ENCODE results near the gene UGT2A3. TPM values are rescaled to one million over a fixed set of nuclear protein-coding genes. Genes with fewer than 3 reads are reported as not detected.
A peak's percentile ranks its signal among the peaks of the same experiment; 100 is the strongest.
"Not testable (repeated sequence)": the region's sequence is repeated elsewhere in the genome, so short reads cannot be mapped to it uniquely, and the experiment has no call there.

The UGT2A3 gene
- total and polyA plus RNA-seq, 2 experiments from 2014 or later: not detected

GRCh38 chr4:68984947-68985346 lies 33.3 kb upstream of the UGT2A3 start:
- H3K4me3 ChIP-seq: no peak overlapping the region
- H3K27ac ChIP-seq: no peak overlapping the region
- DNase-seq (ENCODE audit: low read depth in 1 of 2, low spot score in 1 of 2): no peak
- no peaks in the 10 kb centered on the region for H3K36me3 ChIP-seq
- no peak for TF ChIP-seq CTCF (IDR thresholded peaks at IDR 0.05; ENCODE audit: low read depth, low read length)
- H3K9me3 ChIP-seq (ENCODE audit: low read depth): no peaks in the 10 kb centered on the region
- no peaks in the 10 kb centered on the region for H3K27me3 ChIP-seq
- H3K4me1 ChIP-seq (ENCODE audit: low read depth): no peaks in the 10 kb centered on the region

GRCh38 chr4:68963374-68963773 lies 11.8 kb upstream of the UGT2A3 start:
- Histone ChIP-seq H3K4me3 (no peak overlapping the region), H3K9me3 (ENCODE audit: low read depth) (no peaks in the 10 kb centered on the region), H3K4me1 (ENCODE audit: low read depth) (peaks cover 13% of the 10 kb centered on the region), H3K27me3 (no peaks in the 10 kb centered on the region), H3K36me3 (no peaks in the 10 kb centered on the region), H3K27ac (no peak overlapping the region)
- TF ChIP-seq CTCF (IDR thresholded peaks at IDR 0.05; ENCODE audit: low read depth, low read length): no peak
- peak in 1 of 2 donors; percentile 17 for DNase-seq (ENCODE audit: low read depth in 1 of 2, low spot score in 1 of 2)

- no peaks in the 10 kb centered on the region for H3K27me3 ChIP-seq
- no peaks in the 10 kb centered on the region for H3K36me3 ChIP-seq
- H3K27ac ChIP-seq: peak overlapping the region; percentile 66
- H3K9me3 ChIP-seq (ENCODE audit: low read depth): no peaks in the 10 kb centered on the region
- DNase-seq (ENCODE audit: low read depth in 1 of 2, low spot score in 1 of 2): no peak
- peaks cover 13% of the 10 kb centered on the region for H3K4me1 ChIP-seq (ENCODE audit: low read depth)
- no peak overlapping the region for H3K4me3 ChIP-seq
- no peak for TF ChIP-seq CTCF (IDR thresholded peaks at IDR 0.05; ENCODE audit: low read depth, low read length)
Measured at GRCh38 chr4:68962868-68963267, 11.3 kb upstream of the UGT2A3 start.

- H3K9me3 ChIP-seq (ENCODE audit: low read depth): no peaks in the 10 kb centered on the region
- H3K4me1 ChIP-seq (ENCODE audit: low read depth): peaks cover 13% of the 10 kb centered on the region
- H3K27me3 ChIP-seq: no peaks in the 10 kb centered on the region
- no peak for DNase-seq (ENCODE audit: low read depth in 1 of 2, low spot score in 1 of 2)
- no peaks in the 10 kb centered on the region for H3K36me3 ChIP-seq
- no peak overlapping the region for H3K27ac ChIP-seq
- no peak for TF ChIP-seq CTCF (IDR thresholded peaks at IDR 0.05; ENCODE audit: low read depth, low read length)
- no peak overlapping the region for H3K4me3 ChIP-seq
Measured at GRCh38 chr4:68960294-68961163, 8.9 kb upstream of the UGT2A3 start.

- H3K27me3 ChIP-seq; H3K27ac ChIP-seq; H3K36me3 ChIP-seq; H3K9me3 ChIP-seq (ENCODE audit: low read depth); DNase-seq (ENCODE audit: low read depth in 1 of 2, low spot score in 1 of 2); H3K4me3 ChIP-seq: not testable (repeated sequence)
- peaks cover 13% of the 10 kb centered on the region for H3K4me1 ChIP-seq (ENCODE audit: low read depth)
Measured at GRCh38 chr4:68959085-68959484, 7.5 kb upstream of the UGT2A3 start.

GRCh38 chr4:68954126-68954525 lies 2.5 kb upstream of the UGT2A3 start:
- peaks cover 16% of the 10 kb centered on the region for H3K4me1 ChIP-seq (ENCODE audit: low read depth)
- no peaks in the 10 kb centered on the region for H3K36me3 ChIP-seq
- no peak for TF ChIP-seq CTCF (IDR thresholded peaks at IDR 0.05; ENCODE audit: low read depth, low read length)
- no peak overlapping the region for H3K27ac ChIP-seq
- no peaks in the 10 kb centered on the region for H3K9me3 ChIP-seq (ENCODE audit: low read depth)
- no peaks in the 10 kb centered on the region for H3K27me3 ChIP-seq
- no peak overlapping the region for H3K4me3 ChIP-seq
- DNase-seq (ENCODE audit: low read depth in 1 of 2, low spot score in 1 of 2): no peak
